GM18505 (cell line): ENCODE measurements around the gene MDK.

Source experiments
- ATAC-seq: cut with Tn5 transposase; IDR thresholded peaks from one replicate; pipeline ENCODE4 v1.9.1; 2021; ENCODE audit not compliant: unreplicated experiment
- POLR2A ChIP-seq: IDR thresholded peaks from 4 replicates; pipeline ENCODE4 v1.6.1; 2011; ENCODE audit warnings: borderline replicate concordance; ENCODE audit not compliant: insufficient read depth, insufficient read length; ENCODE audit errors: extremely low read depth

Gene MDK

GRCh38 chr11:46339816-46340215, 41.7 kb upstream of the MDK start:
- TF ChIP-seq POLR2A: no peak
- no peak for ATAC-seq

GRCh38 chr11:46341454-46341853, 40.0 kb upstream of the MDK start:
- TF ChIP-seq POLR2A: no peak
- ATAC-seq: no peak

DNA sequence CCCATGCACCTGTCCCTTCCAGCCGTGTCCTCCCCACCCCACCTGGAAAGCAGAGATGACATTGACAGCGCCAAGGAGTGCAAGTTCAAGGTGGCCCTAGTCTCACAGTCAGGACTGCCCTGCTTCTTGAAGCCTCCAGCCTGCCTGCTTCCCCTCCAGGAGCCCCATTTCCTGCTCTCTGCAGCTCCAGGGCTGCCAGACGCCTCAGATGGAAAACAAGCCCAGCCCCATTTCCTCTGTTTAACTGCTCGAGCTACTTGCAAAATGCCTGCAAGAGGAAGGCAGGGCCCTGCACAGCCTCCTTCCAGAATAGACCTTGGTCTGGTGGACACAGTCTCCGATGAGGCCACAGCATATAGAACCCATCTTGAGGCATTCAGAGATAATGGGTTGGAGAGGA, 39.2 kb upstream of the MDK start:
- TF ChIP-seq POLR2A: no peak
- ATAC-seq: no peak

GRCh38 chr11:46343520-46343919, 37.9 kb upstream of the MDK start:
- no peak for ATAC-seq
- TF ChIP-seq POLR2A: no peak

DNA sequence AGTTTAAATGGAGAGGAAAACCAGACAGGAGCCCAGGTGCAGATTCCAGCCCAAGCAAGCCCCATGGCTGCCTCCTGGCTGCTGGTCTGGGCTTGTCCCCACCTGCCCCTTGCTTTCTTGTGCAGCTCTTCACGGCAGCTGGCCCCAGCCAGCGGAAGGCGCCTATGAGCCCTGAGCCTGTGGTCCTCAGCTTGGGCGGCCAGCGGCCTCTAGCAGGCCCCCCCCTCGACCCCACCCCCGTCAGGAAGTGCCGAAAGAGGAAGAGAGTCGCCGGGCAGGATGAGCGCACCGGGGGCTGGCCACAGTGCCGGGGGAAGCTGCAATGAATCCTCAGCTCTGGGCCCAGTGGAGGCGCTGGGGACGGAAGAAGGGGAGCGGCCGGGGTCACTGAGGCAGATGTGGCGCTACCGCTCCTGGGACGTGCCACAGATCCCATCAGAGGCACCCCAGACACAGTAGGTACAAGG, 36.3 kb upstream of the MDK start:
- no peak for TF ChIP-seq POLR2A

GRCh38 chr11:46345881-46346484, 35.5 kb upstream of the MDK start:
- ATAC-seq: no peak
- TF ChIP-seq POLR2A: no peak

More for the DNA sequence above, 36.3 kb upstream of the MDK start:
- no peak for ATAC-seq

GRCh38 chr11:46346886-46347636, 34.4 kb upstream of the MDK start, which contains the start of gene DGKZ:
DGKZ (plus strand) TSS chr11:46347463; CDS start chr11:46347660, 197 bp downstream.
- peak; percentile 56 for ATAC-seq
- TF ChIP-seq POLR2A: peak; percentile 52

- peak; percentile 2 for ATAC-seq
- TF ChIP-seq POLR2A: no peak
Observed at GRCh38 chr11:46347637-46348311, 33.7 kb upstream of the MDK start.

DNA sequence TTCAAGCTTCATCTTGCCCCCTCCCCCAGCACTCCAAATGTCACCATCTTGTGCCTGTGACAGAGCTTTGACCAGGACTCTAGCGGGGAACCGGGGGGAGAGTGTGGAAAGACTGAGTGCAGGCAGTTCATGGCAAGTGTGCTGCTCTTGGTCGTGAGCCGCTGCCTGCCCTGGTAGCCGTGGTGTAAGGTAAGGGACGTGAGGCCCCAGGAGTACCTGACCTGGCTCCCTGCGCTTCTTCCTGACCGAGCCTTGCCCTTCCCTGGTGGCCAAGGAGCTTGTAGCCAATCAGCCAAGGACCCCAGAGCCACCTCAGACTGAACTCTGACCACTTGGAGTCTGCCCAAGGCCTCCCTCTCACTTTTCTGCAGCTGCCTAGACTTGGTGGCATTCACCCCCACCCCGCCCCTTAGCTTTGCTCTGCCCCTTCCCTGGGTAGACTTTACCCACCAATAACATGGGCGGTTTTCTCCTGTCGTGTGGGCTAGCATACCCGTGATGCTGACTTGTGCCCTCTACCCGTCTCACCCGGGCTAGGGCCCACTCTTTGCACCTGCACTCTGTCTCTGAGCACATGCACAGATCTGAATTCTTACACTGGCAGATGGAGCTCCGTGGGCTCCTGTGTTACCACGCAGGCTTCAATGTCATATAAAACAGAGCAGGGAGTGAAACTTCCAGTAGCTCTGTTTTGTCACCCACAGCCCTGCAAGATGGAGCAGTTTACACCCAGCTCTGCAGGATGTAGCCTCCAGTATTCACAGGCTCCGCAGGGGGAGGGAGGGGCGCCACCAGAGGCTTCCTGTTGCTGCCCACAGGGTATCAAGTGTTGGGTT, 32.7 kb upstream of the MDK start:
- no peak for TF ChIP-seq POLR2A
- no peak for ATAC-seq

DNA sequence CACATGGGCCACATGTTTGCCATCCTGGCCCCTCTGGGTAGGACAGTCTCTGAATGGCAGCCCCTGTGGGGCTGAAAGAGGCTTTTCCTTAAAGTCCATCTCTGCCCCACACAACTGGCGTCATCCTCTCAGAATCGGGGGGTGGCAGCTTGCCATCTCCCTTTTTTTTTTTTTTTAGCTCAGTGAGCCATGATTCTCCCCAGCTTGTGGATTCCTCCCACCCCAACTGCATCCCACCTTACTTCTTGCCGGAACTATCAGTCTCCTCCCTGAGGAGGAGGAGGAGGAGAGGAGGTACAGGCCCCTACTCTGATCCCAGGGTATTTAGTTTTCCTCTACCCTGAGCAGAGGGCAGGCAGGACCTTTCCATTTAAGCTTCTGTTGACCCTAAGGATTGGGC, 30.8 kb upstream of the MDK start:
- ATAC-seq: no peak
- TF ChIP-seq POLR2A: no peak

DNA sequence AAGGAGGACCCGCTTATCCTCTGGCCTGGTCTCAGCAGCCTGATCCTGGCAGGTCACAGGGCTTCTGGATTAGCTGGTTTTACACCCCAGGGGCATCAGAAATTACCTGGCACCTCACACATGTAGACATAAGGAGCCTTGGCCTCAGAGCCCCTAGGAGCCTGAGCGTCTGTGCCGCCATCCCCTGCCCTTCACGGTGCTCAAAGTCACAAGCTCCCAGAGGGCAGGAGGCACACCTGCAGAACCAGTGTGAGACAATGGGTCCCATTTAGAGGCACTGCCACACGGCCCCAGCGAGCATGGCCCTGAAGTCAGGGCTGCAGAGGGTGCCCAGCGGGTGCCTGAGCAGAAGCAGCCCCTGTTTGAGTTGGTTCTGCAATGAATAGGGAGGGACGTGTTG, 30.3 kb upstream of the MDK start:
- TF ChIP-seq POLR2A: no peak

DNA sequence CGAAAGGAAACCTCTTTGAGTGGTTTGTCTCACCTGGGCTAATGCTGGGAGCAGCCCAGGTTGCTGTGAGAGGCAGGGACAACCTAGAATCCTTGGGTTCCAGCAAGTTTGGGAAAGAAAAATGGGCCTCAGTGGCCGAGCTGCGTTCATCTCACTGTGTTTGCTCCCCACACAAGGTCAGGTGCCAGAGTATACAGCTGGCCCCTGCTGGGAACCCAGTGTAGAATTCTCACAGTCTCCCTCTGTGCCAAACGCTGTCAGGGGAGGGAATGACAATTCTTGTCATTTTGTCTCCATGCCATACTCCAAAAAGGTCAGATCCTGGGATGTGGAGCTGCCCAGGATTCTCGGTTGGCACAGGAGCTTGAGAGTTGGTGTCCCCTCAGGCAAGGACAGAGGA, 29.9 kb upstream of the MDK start:
- ATAC-seq: no peak
- TF ChIP-seq POLR2A: no peak

More for the DNA sequence above, 30.3 kb upstream of the MDK start:
- ATAC-seq: no peak
